HG03025 (cell line): Measurements from ENCODE around the gene NEB.
"Not testable (repeated sequence)": the region's sequence is repeated elsewhere in the genome, so short reads cannot be mapped to it uniquely, and the experiment has no call there.

Source experiments
- ATAC-seq: cut with Tn5 transposase; IDR thresholded peaks from one replicate; pipeline ENCODE4 v1.9.1; 2021; ENCODE audit warnings: mild to moderate bottlenecking, moderate library complexity; ENCODE audit not compliant: unreplicated experiment, low FRiP score

The NEB gene

GRCh38 chr2:151569167-151569566 is 165.1 kb downstream of the NEB start:
- ATAC-seq, result no peak

- no peak for ATAC-seq
These were observed 165.8 kb downstream of the NEB start for GRCh38 chr2:151568501-151568900.

- ATAC-seq, result no peak
These were observed 167.3 kb downstream of the NEB start for GRCh38 chr2:151567006-151567405.

GRCh38 chr2:151562398-151562797 is 171.9 kb downstream of the NEB start:
- ATAC-seq, result no peak

GRCh38 chr2:151560289-151560688 is 174.0 kb downstream of the NEB start:
- no peak for ATAC-seq

- not testable (repeated sequence) for ATAC-seq
These were observed 174.8 kb downstream of the NEB start for GRCh38 chr2:151559431-151559830.

- not testable (repeated sequence) for ATAC-seq
These were observed 176.4 kb downstream of the NEB start for GRCh38 chr2:151557883-151558282.

- ATAC-seq, result no peak
These were observed 178.2 kb downstream of the NEB start for GRCh38 chr2:151556121-151556520.

GRCh38 chr2:151552287-151552686 is 182.0 kb downstream of the NEB start:
- no peak for ATAC-seq

- no peak for ATAC-seq
These were observed 182.7 kb downstream of the NEB start for GRCh38 chr2:151551556-151551955.

GRCh38 chr2:151549191-151549590 is 185.1 kb downstream of the NEB start:
- no peak for ATAC-seq

GRCh38 chr2:151544449-151544848 is 189.8 kb downstream of the NEB start:
- ATAC-seq, result no peak

GRCh38 chr2:151543876-151544275 is 190.4 kb downstream of the NEB start:
- ATAC-seq, result no peak

GRCh38 chr2:151534001-151534400 is 200.3 kb downstream of the NEB start:
- no peak for ATAC-seq

GRCh38 chr2:151533127-151533526 is 201.1 kb downstream of the NEB start:
- ATAC-seq, result no peak

GRCh38 chr2:151526572-151527090 is 207.6 kb downstream of the NEB start:
- ATAC-seq, result no peak

GRCh38 chr2:151525821-151526373 is 208.4 kb downstream of the NEB start:
- no peak for ATAC-seq

- no peak for ATAC-seq
These were observed 210.4 kb downstream of the NEB start for GRCh38 chr2:151523850-151524249.

- ATAC-seq, result no peak
These were observed 211.7 kb downstream of the NEB start for GRCh38 chr2:151522556-151522955.

GRCh38 chr2:151520976-151521375 is 213.3 kb downstream of the NEB start:
- ATAC-seq, result no peak

- no peak for ATAC-seq
These were observed 215.5 kb downstream of the NEB start for GRCh38 chr2:151518802-151519201.

GRCh38 chr2:151508519-151508918 is 225.8 kb downstream of the NEB start:
- no peak for ATAC-seq

GRCh38 chr2:151506170-151506569 is 228.1 kb downstream of the NEB start:
- ATAC-seq, result no peak
